ENCODE measurements around the gene POU6F2.

- TF ChIP-seq CTCF (IDR thresholded peaks at IDR 0.05) (no peak), POLR2A (IDR thresholded peaks at IDR 0.05) (no peak)
Observed at GRCh38 chr7:39145283-39145682, 167.6 kb downstream of the POU6F2 start.
